HS-5 (cell line): ENCODE data around the gene C10orf143.
"Not testable (repeated sequence)": the region's sequence is repeated elsewhere in the genome, so short reads cannot be mapped to it uniquely, and the experiment has no call there.

Experiments used
- DNase-seq: peaks from one replicate; pipeline ENCODE4 v3.0.0-alpha.2; 2012; ENCODE audit warnings: low read depth

Gene C10orf143

DNA sequence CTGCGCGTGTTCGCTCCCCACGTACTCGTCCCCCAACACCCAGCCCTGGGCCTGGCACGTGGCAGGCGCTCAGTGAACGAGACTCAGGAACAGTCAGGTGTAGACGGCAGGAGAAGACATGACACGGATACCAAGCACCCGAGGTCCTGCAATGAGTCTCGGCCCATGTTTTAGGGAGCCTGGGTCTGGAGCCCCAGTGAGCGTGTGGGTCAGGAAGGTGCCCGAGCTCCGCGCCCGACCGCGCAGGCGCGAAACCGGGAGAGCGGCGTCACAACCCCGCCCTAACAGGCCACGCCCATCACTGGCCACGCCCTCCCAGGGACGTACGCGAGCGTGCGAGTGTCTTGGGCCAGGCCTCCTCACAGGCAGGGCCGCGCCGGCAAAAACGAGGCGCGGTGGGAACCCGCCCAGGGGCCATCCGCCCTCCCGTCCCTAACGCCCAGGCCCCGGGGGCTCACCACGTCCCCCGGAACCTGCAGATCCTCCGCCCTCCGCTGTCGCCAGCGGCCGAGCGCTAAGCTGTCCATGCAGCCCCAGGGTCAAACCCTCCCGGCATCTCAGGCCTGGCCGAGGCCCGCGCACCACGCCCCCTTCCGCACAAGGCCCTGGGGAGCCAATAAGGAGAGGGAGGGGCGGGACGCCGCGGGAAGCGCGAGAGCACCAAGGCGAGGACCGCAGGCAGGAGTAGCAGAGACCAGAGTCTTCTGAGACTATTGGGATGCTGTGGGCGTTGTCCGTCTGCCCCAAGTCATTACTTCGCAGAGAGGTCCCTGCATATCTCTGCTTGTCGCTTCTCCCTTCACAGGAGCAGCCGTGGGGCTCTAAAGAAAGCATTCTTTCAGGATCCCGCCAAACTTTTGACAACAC, at the start of gene C10orf143:
Gene C10orf143, minus strand, starts transcription at position 585 of the 867 bp plus-strand sequence. Its CDS starts 58 bp downstream, at position 527.
- peak; percentile 90 for DNase-seq

DNA sequence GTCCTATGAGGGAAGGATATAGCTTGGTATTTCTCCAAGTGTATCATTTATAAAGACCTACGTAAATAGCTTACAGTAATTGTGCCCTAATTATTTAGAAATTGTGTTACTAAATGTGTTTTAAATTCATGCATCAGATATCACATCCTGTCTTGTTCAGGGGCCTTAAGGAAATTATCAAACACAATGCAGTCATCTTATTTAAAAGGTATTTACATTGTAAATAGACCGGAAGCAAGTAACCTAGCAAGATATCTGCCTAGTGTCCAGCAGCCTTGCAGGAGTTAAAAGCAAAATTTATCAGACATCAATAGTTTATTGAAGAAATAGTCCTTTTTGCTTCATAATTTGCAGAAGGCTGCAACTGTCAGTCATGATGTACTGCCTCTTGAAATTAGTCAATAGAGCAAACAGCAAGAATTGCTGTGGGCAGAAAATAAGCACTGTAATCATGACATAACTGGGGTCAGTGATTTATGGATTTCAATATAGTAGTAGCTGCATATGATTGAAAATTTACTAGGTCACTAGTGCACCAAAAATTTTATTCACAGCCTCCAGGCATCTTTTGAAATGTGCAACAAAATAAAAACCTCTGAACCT, 48.7 kb upstream of the C10orf143 start:
- no peak for DNase-seq

DNA sequence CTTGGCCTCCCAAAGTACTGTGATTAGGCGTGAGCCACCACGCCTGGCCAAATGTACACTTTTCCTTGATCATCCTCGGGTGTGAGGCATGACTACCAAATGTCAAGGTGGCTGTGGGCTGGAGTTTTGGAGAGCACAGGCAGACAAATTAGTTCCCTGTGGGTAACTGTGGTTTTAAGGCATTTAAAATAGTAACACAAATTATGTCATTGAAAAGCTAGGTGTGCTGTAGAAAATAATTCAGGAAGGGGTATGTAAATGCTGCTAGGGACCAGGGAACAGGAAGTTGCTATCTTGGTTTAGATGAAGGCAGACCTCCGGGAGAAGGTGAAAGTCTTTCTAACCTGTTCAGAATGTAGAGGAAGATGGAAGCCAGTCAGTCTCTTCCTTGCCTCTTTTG, 35.4 kb upstream of the C10orf143 start:
- DNase-seq = no peak

DNA sequence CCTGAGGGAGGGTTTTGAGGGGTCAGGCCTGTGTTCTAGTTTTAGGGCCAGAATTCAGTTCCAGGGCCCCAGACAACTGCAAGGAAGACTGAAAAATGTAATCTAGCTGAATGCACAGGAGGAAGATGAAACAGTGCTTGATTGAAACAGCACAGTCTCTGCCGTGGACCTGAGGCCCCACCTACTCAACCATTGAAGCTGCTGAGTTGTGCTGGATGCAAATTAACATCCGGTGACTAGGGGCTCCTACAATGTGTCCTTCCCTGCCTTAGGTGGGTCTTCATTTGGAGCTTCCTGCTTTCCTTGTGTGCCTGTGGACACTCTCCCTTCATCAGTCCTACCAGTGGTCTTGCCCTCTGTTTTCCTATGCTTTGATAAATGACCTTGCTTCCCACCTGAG, 31.2 kb upstream of the C10orf143 start:
- no peak for DNase-seq

DNA sequence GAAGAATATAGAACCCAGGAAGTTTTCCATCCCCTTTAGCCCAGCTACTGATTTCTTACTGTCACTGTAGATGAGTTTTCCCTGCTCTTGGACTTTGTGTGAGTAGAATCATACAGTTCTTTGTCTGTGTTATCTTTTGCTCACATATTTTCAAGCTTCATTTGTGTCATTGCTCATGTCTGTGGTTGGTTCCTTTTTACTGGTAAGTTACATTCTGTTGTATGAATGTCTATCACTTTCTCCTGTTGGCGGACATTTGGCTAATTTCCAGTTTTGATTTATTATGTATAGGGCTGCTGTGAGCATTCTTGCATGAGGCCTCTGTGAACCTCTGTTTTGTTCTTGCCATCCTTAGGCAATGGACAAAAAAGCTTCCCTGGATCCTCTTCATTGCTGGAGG, 30.8 kb upstream of the C10orf143 start:
- no peak for DNase-seq

DNA sequence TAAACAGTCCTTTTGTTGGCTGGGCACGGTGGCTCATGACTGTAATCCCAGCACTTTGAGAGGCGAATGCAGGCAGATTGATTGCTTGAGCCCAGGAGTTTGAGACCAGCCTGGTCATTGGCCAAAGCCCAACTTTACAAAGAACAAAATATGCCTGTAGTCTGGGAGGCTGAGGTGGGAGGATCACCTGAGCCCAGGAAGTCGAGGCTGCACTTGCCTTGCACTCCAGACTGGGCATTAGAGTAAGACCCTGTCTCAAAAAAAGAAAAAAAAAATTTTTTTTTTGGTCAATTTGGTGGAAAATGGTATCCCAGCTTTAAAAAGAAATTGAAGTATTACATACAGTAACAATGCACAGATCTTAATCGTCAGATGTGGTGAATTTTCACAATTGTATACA, 30.4 kb upstream of the C10orf143 start:
- DNase-seq = no peak

DNA sequence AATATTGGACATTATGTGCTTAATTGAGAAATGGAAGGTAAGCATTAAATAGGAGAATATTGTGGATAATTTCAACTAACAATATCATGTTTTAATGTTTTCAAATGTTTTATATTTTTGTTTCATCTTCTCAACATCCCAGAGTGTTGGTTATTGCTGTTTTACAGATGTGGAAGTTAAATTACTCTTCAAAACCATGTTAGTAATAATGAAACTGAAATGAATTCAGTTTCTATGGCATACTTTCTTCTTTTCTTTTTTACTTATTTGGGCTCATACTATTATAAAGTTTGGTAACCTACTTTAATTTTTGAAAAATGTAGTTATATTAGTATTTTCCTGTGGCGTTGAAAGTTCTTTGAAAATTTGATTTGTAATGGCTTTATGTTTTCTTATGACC, 29.8 kb upstream of the C10orf143 start:
- no peak for DNase-seq

DNA sequence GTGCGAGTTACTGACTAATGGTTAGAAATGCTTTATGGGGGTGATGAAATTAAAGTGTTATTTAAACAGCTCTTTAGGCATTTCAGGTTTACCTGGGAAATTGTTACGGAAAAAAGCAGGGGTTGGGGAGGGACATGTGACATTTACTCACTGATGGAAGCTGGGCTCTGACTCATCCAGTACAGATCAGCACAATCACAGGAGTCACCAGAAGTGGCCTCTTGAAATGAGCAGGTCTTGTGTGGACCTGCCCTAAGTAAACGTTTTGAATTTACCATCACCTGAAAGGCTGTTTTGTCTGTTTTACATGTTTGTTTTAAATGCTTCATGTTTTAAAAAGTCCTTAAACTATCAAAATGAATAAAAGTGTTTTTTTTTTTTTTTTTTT, 27.8 kb upstream of the C10orf143 start:
- DNase-seq = no peak

DNA sequence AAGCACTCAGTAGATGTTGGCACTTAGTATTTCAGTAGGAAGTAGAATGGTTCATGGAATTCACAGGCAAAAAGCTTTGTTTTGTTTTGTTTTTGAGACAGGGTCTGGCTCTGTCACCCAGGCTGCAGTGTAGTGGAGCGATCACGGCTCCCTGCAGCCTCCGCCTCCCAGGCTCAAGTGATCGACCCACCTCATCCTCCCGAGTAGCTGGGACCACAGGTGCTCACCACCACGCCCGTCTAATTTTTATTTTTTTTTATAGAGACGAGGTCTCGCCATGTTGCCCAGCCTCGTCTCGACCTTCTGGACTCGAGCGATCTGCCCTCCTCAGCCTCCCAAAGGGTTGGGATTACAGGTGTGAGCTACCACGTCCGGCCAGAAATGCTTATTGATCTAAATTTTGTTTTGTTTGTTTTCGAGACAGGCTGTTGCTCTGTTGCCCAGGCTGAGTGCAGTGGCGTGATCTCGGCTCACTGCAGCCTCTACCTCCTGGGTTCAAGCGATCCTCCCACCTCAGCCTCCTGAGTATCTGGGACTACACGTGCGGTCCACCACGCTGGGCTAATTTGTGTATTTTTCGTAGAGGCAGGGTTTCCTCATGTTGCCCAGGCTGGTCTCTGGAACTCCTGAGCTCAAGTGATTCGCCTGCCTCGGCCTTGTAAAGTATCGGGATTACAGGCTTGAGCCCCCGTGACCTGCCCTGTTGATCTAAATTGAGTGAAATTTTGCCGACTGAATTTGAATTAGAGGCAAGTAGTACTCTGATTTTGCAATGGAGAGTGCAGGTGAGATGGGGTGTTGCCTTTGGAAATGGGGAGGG, 27.2 kb upstream of the C10orf143 start:
- no peak for DNase-seq

DNA sequence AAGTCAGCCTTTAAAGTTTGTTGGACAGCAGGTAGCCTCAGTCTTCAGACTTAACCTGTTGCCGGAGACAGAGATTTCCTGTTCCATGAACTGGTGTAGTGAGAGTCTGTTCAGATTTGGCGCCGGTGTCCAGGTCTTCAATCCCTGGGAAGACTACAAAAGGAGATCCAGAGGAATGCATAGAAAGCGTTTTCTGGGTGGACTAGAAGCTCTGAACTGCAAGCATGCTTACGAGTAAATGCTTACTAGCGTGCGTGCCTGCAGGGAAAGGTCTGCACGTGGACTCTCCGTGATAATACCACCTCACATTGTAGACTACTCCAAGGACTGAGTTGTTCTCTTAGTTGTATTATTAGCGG, 26.4 kb upstream of the C10orf143 start:
- no peak for DNase-seq

DNA sequence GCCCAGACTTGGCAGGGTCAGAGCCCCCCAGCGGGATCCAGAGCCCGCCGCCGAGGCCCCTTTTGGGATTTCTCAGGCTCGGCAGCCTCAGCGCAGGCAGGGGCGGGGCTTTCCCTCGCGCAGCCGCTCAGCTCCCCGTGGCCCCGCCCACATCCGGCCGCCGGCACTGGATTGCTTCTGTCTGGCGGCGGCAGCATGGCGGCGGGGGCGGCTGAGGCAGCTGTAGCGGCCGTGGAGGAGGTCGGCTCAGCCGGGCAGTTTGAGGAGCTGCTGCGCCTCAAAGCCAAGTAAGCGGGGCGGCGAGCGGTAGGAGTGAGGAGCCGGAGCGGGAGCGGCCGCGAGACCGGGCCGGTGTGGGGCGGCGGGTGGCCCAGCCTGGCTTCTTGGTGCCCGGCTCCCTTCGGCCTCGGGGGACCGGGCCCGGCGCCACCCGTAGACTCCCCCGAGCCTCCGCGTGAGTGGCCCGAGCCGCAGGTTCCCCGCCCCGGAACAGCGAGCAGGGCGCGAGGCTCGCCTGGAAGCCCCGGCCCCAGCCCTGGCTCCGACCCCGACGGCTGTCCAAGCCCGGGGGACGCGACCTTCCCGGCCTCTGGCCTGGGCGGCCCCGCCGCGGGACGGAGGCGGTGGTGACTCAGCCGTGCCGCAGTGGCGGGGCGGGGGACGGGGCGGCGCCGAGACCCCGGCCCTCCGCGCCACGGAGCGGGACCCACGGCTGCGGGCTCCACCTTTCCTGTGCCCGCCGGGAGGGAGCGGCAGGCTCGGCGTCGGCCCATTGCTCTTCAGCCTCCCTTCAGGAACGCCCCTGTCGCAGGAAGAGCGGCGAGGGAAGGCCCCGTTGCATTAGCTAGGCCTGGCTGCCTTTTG, 25.8 kb upstream of the C10orf143 start, which contains the start of gene GLRX3:
Gene GLRX3, plus strand, starts transcription at position 166 of the 864 bp plus-strand sequence. Its CDS starts 30 bp downstream, at position 196.
- no peak for DNase-seq

DNA sequence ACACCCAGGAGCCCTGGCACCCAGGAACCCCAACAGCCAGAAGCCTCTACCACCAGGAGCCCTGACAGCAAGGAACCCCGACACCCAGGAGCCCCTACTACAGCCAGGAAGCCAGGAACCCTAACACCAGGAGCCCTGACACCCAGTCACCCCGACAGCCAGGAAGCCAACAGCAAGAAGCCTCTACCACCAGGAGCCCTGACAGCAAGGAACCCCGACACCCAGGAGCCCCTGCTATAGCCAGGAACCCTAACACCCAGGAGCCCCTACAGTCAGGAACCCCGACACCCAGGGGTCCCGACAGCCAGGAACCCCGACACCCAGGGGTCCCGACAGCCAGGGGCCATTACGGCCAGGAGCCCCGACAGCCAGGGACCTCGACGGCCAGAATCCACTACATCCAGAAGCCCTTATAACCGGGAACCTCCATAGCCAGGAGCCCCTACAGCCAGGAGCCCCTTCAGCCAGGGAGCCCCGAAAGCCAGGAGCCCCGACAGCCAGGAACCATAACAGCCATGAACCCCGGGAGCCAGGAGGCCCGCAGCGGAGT, 25.1 kb upstream of the C10orf143 start:
- DNase-seq = no peak

DNA sequence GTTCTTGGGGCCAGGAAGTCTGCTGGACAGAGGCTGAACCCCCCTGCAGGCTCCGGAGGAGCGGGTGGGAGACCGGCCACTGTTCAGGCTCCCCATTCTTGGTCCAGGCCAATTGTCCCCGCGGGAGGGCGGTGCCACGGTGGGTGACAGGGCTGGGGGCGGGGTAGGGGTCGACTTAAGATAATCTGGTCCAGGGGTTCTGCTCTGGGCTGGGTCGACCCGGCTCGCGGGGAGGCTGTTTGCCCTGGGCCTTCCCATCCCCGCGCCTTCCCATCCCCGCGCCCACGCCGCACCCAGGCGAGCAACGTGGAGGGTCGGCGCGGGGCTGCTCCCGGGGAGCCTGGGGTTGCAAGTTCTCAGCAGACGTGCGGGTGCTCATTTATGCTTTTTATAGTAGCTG, 18.3 kb upstream of the C10orf143 start:
- no peak for DNase-seq

DNA sequence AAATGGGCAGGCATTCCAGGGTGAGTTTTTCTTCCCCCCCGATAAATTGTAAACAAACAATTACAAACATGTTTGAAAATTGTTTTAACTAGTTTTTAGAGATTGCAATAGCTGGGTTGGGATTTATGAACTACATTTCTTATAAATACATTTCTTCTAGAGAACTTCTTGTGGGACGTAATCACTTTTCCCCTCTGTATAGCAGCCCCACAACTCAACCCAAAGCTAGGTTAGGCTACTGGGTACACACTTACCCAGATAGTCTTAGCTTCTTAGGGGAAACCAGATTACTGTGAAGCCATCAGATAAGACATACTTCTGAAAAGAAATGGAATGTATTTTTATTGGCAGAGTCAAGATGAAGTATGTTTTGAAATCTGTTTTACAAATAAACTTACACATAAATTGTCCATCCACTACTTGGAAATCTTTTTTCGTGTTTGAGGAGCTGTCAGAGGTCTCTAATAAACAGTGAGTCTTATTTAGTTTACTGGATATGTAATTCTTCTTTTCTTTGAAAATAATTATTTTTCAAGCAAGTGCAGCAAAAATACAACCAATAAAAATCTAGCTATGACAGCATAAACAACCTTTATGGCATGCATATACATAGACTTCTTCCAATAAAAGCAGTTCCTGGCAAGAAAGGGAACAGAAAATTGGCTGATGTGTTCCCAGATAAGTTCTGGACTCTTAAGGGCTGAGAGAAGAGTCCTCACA, 17.6 kb upstream of the C10orf143 start:
- no peak for DNase-seq

DNA sequence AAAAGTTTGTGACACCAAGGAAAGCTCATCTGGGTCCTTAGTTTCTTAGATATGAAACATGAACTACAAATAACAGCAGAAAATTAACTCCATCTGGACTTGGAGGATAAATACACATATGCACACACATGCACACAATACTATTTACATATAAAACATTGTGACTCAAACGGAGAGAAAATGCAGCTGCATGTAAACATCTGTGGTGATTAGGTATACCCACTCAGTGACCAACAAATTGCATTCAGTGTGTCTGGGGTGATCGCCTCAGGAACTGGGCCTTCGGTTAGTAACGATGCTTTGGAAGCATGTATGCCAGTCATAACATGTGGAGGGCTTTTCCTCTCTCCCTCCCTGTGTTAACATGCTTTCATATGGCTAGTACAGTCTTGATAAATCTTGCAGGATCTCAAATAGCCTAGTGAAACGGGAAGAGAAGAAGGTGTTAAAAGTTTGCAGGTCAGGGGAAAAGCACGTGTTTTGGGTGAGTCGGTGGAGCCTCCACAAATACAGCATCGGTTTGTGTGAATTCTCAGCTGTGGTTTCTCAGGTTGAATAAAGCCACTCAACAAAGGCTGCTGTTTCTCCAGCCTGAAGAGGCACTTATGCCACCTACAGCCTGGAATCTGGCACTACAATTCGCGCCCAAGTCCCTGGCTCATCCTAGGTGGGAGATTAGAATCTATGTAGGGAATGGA, 16.9 kb upstream of the C10orf143 start:
- DNase-seq = no peak

DNA sequence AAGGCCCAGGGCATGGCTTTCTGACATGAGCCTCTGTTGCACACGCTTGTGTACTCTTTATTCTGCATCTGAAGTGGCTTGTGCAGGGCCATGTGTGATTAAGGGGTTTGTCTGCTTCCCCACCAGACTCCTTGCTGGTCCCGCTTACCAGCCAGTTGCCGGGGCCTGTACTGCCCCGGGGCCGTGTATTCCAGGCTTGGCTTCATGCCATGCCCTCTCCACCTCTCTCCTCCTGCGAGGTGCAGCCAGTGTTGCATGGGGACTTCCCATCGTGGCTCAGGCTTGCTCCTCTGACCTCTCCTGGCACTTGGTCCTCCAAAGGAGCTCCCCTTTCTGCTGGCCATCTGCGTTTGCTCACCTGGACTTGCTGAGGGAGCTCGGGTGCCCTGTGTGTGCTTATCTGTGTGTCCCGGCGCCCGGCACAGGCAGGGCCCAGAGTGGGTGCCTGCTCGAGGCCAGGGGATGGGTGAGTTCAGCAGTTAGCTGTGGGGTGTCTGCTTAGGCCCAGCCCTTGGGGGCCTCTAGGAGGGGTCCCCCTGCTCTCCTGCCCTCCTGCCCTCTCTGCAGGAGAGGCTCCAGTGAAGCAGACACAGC, 11.0 kb upstream of the C10orf143 start:
- DNase-seq = no peak

DNA sequence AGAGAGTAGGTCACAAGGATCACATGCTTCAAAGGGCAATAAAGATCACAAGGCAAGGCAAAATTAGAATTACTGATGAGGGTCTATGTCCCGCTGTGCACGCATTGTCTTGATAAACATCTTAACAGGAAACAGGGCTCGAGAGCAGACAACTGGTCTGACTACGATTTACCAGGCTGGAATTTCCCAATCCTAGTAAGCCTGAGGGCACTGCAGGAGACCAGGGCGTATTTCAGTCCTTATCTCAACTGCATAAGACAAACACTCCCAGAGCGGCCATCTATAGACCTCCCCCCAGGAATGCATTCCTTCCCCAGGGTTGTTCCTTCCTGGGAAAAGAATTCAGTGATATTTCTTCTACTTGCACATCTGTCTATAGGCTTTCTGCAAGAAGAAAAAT, 6.9 kb upstream of the C10orf143 start:
- DNase-seq = not testable (repeated sequence)

DNA sequence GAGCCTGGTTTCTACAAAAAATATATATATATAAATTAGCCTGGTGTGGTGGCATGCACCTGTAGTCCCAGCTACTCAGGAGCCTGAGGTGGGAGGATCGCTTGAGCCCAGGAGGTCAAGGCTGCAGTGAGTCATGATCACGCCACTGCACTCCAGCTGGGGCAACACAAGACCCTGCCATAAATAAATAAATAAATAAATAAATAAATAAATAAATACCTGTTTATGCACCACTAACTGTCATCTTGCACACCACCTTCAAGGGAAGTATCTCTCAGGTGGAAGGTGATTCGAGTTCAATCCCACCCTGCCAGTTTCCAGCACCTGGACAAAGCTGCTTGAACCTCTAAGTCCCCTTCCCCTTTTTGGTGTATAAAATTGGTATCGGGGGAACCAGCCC, 6.3 kb upstream of the C10orf143 start:
- not testable (repeated sequence) for DNase-seq

DNA sequence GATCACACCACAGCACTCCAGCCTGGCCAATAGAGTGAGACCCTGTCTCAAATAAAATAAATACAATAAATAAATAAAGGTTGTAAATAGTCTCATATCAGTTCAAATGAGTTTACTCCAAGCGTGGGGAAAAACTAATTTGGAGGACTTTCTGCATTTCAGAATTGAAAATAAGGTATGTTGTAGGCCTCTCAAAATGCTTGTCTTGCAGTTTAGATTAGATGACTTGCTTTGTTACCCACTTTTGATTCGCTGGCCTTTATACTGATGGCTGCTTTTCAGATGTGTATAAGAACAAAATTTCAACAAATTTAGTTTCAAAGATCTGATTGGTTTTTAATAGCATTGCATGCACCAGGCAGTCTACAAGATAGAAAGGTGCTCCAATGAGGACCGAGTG, 2.2 kb upstream of the C10orf143 start:
- no peak for DNase-seq

DNA sequence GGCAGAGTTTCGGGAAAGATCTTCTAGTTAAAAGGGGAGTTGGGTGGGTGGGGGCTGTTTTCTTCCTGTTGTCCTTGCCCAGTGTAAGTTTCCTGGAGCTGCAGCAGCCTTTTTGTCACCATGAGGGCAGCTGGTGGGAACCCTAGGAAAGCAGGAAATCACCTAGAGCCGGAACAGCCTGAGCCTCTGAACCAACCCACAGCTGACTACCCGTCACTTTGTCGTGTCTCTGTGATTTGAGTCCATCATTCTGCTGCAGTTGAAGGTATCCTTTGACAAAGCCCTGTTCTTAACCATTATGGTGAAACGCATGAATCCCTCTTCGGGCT, 1.2 kb upstream of the C10orf143 start:
- no peak for DNase-seq
